Chondrocyte (in vitro differentiated cells): Measurements from ENCODE around the gene SRP68. TPM values are rescaled to one million over a fixed set of nuclear protein-coding genes. Genes with fewer than 3 reads are reported as not detected.

ENCODE experiments used
- DNase-seq: peaks from one replicate; pipeline ENCODE4 v3.0.0; 2021; ENCODE audit warnings: mixed read lengths, low spot score
- H3K27ac Mint-ChIP-seq: one replicate; pipeline ENCODE4 v1.8.0; 2021; ENCODE audit warnings: mild to moderate bottlenecking, moderate library complexity, mixed read lengths; ENCODE audit not compliant: unreplicated experiment
- H3K27me3 Mint-ChIP-seq: 2 replicates; pipeline ENCODE4 v1.8.0; 2021; ENCODE audit warnings: low read depth, mixed read lengths
- H3K36me3 Mint-ChIP-seq: 2 replicates; pipeline ENCODE4 v1.8.0; 2021; ENCODE audit warnings: low read depth, mixed read lengths
- H3K4me1 Mint-ChIP-seq: 2 replicates; pipeline ENCODE4 v1.8.0; 2021; ENCODE audit warnings: low read depth, mild to moderate bottlenecking, mixed read lengths
- H3K4me3 Mint-ChIP-seq: one replicate; pipeline ENCODE4 v1.8.0; 2021; ENCODE audit warnings: mild to moderate bottlenecking, moderate library complexity, mixed read lengths; ENCODE audit not compliant: unreplicated experiment
- H3K9me3 Mint-ChIP-seq: 2 replicates; pipeline ENCODE4 v1.8.0; 2021; ENCODE audit warnings: low read depth, mixed read lengths
- total RNA-seq: library from RNA; stranded (reverse); gene quantifications from 3 replicates; pipeline ENCODE4 v1.2.1, GENCODE V29; 2021
- TF ChIP-seq, protein P1 (sequence below): fragments of 200-600 bp; sonication (generic); IDR thresholded peaks from 2 replicates; pipeline ENCODE4 v1.5.0; 2021; ENCODE audit warnings: antibody characterized with exemption, mild to moderate bottlenecking, moderate library complexity

SRP68 gene
- total RNA-seq, 1 donor from 2014 or later: 63.0 TPM

DNA sequence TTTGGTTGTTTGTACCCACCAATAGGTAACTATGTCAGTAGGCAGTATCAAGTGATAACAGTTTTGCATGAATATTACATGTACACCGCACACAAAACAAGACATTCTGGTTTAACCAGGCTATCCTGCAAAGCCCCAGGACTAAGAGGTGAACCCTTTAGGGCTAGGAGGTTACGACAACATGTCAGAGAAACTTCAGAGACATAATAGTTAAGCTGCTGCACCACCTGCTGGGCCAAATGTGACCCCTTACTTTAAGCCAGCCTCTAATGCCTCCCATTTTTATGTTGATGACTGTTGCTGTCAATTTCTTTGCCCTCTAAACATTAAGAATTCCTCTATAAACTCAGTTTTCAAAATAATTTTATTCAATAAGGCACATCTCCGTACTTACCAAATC lies 15.4 kb downstream of the SRP68 start:
- H3K4me1 Mint-ChIP-seq: peaks cover 14% of the 10 kb centered on the region
- no peaks in the 10 kb centered on the region for H3K27me3 Mint-ChIP-seq
- no peaks in the 10 kb centered on the region for H3K9me3 Mint-ChIP-seq
- no peak overlapping the region for H3K4me3 Mint-ChIP-seq
- no peak for DNase-seq
- peaks cover 41% of the 10 kb centered on the region for H3K36me3 Mint-ChIP-seq
- peak overlapping the region; percentile 45 for H3K27ac Mint-ChIP-seq
- TF ChIP-seq, protein P1, sequence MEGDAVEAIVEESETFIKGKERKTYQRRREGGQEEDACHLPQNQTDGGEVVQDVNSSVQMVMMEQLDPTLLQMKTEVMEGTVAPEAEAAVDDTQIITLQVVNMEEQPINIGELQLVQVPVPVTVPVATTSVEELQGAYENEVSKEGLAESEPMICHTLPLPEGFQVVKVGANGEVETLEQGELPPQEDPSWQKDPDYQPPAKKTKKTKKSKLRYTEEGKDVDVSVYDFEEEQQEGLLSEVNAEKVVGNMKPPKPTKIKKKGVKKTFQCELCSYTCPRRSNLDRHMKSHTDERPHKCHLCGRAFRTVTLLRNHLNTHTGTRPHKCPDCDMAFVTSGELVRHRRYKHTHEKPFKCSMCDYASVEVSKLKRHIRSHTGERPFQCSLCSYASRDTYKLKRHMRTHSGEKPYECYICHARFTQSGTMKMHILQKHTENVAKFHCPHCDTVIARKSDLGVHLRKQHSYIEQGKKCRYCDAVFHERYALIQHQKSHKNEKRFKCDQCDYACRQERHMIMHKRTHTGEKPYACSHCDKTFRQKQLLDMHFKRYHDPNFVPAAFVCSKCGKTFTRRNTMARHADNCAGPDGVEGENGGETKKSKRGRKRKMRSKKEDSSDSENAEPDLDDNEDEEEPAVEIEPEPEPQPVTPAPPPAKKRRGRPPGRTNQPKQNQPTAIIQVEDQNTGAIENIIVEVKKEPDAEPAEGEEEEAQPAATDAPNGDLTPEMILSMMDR: no peak

DNA sequence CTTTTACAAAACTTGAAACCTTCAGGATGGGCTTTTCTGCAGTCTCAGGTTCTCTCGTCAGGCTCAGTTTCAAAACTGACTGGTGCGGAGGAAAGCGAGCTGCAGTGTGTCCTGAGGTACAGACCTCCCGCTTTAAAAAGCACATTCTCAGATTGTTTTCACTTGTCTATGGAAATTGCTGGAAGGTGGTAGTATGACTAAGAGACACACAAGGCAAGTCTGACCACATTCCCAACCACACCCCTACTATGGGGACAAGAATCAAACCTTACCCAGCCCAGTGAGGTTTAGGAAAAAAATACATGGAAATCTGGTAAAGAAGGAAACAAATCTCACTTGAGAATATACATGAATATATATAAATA lies 18.2 kb downstream of the SRP68 start:
- Mint-ChIP-seq H3K27ac (peak overlapping the region; percentile 67), H3K9me3 (no peaks in the 10 kb centered on the region), H3K36me3 (peaks cover 41% of the 10 kb centered on the region), H3K4me3 (no peak overlapping the region), H3K27me3 (no peaks in the 10 kb centered on the region), H3K4me1 (peaks cover 26% of the 10 kb centered on the region)
- TF ChIP-seq, protein P1: no peak
- DNase-seq: no peak

DNA sequence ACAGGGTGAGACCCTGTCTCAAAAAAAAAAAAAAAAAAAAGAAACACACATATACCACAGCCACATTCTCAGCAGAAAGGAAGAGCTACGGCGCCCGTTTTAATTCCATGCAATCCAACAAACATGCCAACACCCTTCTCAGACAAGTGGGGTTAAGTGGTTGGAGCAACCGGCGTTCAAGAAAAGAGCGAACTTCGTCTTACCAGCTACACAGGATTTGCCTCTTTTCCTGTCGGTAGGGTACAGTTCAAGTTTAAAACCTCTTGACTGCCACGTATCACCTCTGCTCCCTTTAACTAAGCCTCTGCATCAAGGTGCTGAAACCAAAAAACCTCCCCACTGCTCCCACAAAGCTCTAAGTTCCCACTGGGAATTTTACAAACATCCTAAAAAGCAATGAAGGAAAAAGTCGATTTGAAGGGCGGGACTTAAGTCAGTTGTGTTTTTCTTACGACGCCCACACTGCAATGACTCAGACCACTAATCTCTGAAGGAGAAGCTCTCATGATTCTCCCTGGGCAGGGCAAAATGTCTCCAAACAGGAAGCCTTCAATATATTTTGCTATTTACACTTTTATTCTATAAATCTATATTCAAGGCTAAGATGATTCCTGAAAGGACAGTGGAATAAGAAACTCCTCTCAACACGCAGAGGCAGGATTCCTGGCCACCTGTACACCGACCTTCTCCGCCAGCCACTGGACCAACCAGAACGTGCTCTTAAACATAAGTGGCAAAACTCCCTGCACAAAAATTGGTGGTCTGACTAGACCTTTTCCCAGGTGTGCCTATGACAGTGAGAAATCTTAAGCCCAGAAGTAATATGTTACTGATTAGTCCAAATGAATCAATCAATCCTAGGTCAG lies 18.8 kb downstream of the SRP68 start:
- Mint-ChIP-seq H3K4me1 (peaks cover 26% of the 10 kb centered on the region), H3K27me3 (no peaks in the 10 kb centered on the region), H3K9me3 (no peaks in the 10 kb centered on the region), H3K27ac (peak overlapping the region; percentile 67), H3K4me3 (no peak overlapping the region), H3K36me3 (peaks cover 40% of the 10 kb centered on the region)
- TF ChIP-seq, protein P1: no peak
- DNase-seq: no peak

DNA sequence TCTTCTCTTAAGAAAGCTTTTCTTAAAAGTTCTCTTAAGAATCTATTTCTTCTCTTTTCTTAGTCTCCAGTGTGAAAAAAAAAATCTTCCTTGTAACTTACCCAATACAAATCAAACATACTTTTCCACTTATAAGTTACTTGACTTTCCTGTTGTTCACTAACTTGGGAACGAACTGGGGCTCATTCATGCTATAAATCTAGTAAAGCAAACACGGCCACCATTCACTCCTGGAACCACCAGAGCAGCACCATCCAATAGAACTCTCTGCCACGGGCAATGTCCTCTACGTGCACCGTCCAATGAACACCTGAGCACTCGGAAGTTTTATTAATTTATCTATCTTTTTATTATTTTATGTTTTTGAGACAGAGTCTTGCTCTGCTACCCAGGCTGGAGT lies 20.8 kb downstream of the SRP68 start:
- Mint-ChIP-seq H3K27me3 (no peaks in the 10 kb centered on the region), H3K27ac (peak overlapping the region; percentile 80), H3K4me3 (no peak overlapping the region), H3K9me3 (no peaks in the 10 kb centered on the region), H3K36me3 (peaks cover 40% of the 10 kb centered on the region), H3K4me1 (peaks cover 32% of the 10 kb centered on the region)
- TF ChIP-seq, protein P1: no peak
- DNase-seq: no peak

DNA sequence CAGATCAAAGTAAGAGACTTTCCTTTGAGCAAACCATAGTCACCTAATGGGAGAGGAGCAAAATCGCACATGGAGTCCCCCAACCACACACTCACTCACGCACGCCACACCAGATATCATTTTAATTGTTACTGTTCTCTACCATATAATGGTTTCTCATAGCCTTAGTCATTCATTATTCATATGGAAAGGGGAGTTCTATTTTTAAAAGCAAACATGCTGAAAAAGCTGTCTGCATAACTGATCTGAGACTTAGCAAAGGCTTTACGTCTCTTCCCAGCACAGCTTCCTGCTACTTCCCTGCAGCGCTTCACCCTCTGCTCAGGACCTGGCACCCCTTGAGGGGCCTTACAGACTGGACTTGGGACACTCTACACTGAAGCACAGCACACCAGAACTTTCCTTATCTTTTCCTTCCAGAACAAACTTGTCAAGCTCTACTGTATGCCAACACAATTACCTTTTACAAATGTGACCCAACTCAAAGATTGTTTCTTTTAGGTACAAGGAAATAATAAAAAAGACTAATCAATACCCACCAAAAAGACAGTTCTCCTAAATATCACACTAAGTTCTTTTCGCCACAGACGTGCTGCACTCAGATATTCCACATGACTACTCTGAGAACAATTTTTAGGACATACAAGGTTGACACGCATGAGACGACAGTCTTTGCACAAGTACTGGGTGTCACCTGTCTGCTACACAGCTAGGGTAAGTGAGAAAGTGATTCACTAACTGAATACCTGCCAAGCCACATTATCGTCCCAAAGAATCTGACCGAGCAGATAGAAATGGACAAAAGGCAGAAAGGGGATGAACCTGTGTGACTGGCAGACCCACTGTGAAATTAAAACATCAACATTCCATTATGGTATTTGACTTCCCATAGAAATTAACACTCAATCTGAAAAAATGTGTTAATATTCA lies 21.5 kb downstream of the SRP68 start:
- H3K4me3 Mint-ChIP-seq: no peak overlapping the region
- no peaks in the 10 kb centered on the region for H3K27me3 Mint-ChIP-seq

More for the DNA sequence above, 21.5 kb downstream of the SRP68 start:
- Mint-ChIP-seq H3K4me1 (peaks cover 32% of the 10 kb centered on the region), H3K36me3 (peaks cover 38% of the 10 kb centered on the region), H3K9me3 (no peaks in the 10 kb centered on the region), H3K27ac (peak overlapping the region; percentile 54)
- DNase-seq: no peak
- TF ChIP-seq, protein P1: no peak
